IMR-90 (cell line): ENCODE data around the gene MAP1LC3C. TPM values are rescaled to one million over a fixed set of nuclear protein-coding genes. Genes with fewer than 3 reads are reported as not detected.

Source experiments
- ATAC-seq: fragments of 200-7000 bp; cut with Tn5 transposase; 2 replicates; pipeline ENCODE4 v1.9.1; 2020; ENCODE audit warnings: low read depth, mild to moderate bottlenecking, moderate library complexity
- BruUV-seq: library from RNA; stranded (reverse); fragments of 400-500 nt; replicated peaks from 2 replicates; lab custom pipeline; 2021; lab: Mats Ljungman, UMichigan
- CTCF ChIA-PET: fragments of 300-600 bp; formaldehyde crosslinking; extraction: SDS; loops from one replicate; lab custom pipeline; 2021; ENCODE audit warnings: antibody characterized with exemption; lab: Yijun Ruan, JAX
- POLR2A ChIA-PET: fragments of 300-600 bp; sonication (Branson Sonifier 250); formaldehyde crosslinking; loops from one replicate; lab custom pipeline; 2022; ENCODE audit warnings: antibody characterized with exemption; ENCODE audit not compliant: unreplicated experiment; lab: Charles Lee
- DNase-seq: peaks from one replicate; pipeline ENCODE4 v3.0.0; 2013
- H2AFZ ChIP-seq: replicated peaks from 2 replicates; pipeline ENCODE3; 2013; ENCODE audit warnings: low read length, mild to moderate bottlenecking; ENCODE audit not compliant: poor library complexity
- H2AK5ac ChIP-seq: 2 replicates; pipeline ENCODE4 v1.6.1; 2013; ENCODE audit warnings: low read depth, low read length, inconsistent platforms
- H2AK9ac ChIP-seq: replicated peaks from 2 replicates; pipeline ENCODE3; 2013; ENCODE audit warnings: mild to moderate bottlenecking, low read depth, low read length, moderate library complexity; ENCODE audit not compliant: poor library complexity
- H2BK120ac ChIP-seq: 2 replicates; pipeline ENCODE4 v1.6.1; 2013; ENCODE audit warnings: low read depth, low read length, inconsistent platforms
- H2BK15ac ChIP-seq: 3 replicates; pipeline ENCODE4 v1.6.1; 2013; ENCODE audit warnings: low read depth, low read length, inconsistent platforms
- H2BK20ac ChIP-seq: 2 replicates; pipeline ENCODE4 v1.6.1; 2013; ENCODE audit warnings: low read depth, mild to moderate bottlenecking, inconsistent platforms, low read length, moderate library complexity
- H2BK5ac ChIP-seq: 2 replicates; pipeline ENCODE4 v1.6.1; 2013; ENCODE audit warnings: mild to moderate bottlenecking, low read depth, low read length, inconsistent platforms; ENCODE audit not compliant: poor library complexity, severe bottlenecking
- H3K14ac ChIP-seq: replicated peaks from 2 replicates; pipeline ENCODE4 v1.6.1; 2013; ENCODE audit warnings: low read depth, low read length, inconsistent platforms
- H3K18ac ChIP-seq: 2 replicates; pipeline ENCODE4 v1.6.1; 2013; ENCODE audit warnings: low read depth, low read length, control low read depth
- H3K23ac ChIP-seq: 2 replicates; pipeline ENCODE4 v1.6.1; 2013; ENCODE audit warnings: low read depth, low read length, inconsistent platforms
- H3K27ac ChIP-seq: 2 replicates; pipeline ENCODE4 v1.5.1; 2013; ENCODE audit warnings: mild to moderate bottlenecking, control low read depth, low read length; ENCODE audit not compliant: insufficient read depth
- H3K27me3 ChIP-seq: 2 replicates; pipeline ENCODE4 v1.6.1; 2013; ENCODE audit warnings: low read length; ENCODE audit not compliant: control insufficient read depth, insufficient read depth
- H3K36me3 ChIP-seq: 2 replicates; pipeline ENCODE4 v1.6.1; 2013; ENCODE audit warnings: low read length, mixed read lengths; ENCODE audit not compliant: control insufficient read depth, insufficient read depth
- H3K4ac ChIP-seq: 2 replicates; pipeline ENCODE4 v1.6.1; 2013; ENCODE audit warnings: low read depth, low read length, inconsistent platforms
- H3K4me1 ChIP-seq: 2 replicates; pipeline ENCODE4 v1.6.1; 2013; ENCODE audit warnings: low read length, mixed read lengths; ENCODE audit not compliant: control insufficient read depth, insufficient read depth
- H3K4me2 ChIP-seq: 2 replicates; pipeline ENCODE4 v1.6.1; 2013; ENCODE audit warnings: low read depth, mild to moderate bottlenecking, control low read depth, low read length, moderate library complexity
- H3K4me3 ChIP-seq: 2 replicates; pipeline ENCODE4 v1.5.1; 2013; ENCODE audit warnings: low read depth, mild to moderate bottlenecking, control low read depth, low read length, moderate library complexity; ENCODE audit not compliant: insufficient read depth
- H3K56ac ChIP-seq: 2 replicates; pipeline ENCODE4 v1.6.1; 2013; ENCODE audit warnings: low read length, inconsistent platforms; ENCODE audit not compliant: insufficient read depth; ENCODE audit errors: extremely low read depth
- H3K79me1 ChIP-seq, 2 experiments: 2 replicates each; pipeline ENCODE4 v1.6.1; 2013; ENCODE audit warnings: low read length in 2 of 2, inconsistent platforms in 1 of 2, low read depth in 1 of 2
- H3K9ac ChIP-seq: 2 replicates; pipeline ENCODE4 v1.6.1; 2013; ENCODE audit warnings: low read depth, low read length, control low read depth
- H3K9me1 ChIP-seq: 2 replicates; pipeline ENCODE4 v1.6.1; 2013; ENCODE audit warnings: low read length, inconsistent platforms; ENCODE audit not compliant: insufficient read depth
- H3K9me3 ChIP-seq: 2 replicates; pipeline ENCODE4 v1.6.1; 2013; ENCODE audit warnings: low read length; ENCODE audit not compliant: control insufficient read depth, insufficient read depth
- H4K20me1 ChIP-seq: 2 replicates; pipeline ENCODE4 v1.6.1; 2013; ENCODE audit warnings: low read length, inconsistent platforms; ENCODE audit not compliant: insufficient read depth
- H4K5ac ChIP-seq: 2 replicates; pipeline ENCODE4 v1.6.1; 2013; ENCODE audit warnings: mild to moderate bottlenecking, low read depth, low read length, control low read depth
- H4K8ac ChIP-seq, 2 experiments: 2 replicates each; pipeline ENCODE4 v1.6.1; 2013; ENCODE audit warnings: low read depth in 2 of 2, low read length in 2 of 2, control low read depth in 1 of 2, inconsistent platforms in 1 of 2
- H4K91ac ChIP-seq: 2 replicates; pipeline ENCODE4 v1.6.1; 2013; ENCODE audit warnings: low read depth, low read length, inconsistent platforms; ENCODE audit not compliant: insufficient read depth
- BHLHE40 ChIP-seq: fragments of 150-350 bp; IDR thresholded peaks from 2 replicates; pipeline ENCODE4 v1.6.1; 2016; ENCODE audit warnings: mild to moderate bottlenecking, low read depth, low read length
- CEBPB ChIP-seq: IDR thresholded peaks from 2 replicates; pipeline ENCODE4 v1.6.1; 2012; ENCODE audit warnings: low read depth, low read length, improper control_type of control experiment
- CHD1 ChIP-seq: IDR thresholded peaks from 2 replicates; pipeline ENCODE4 v1.6.1; 2012; ENCODE audit warnings: low read depth, low read length, improper control_type of control experiment
- FOS ChIP-seq: fragments of 150-350 bp; IDR thresholded peaks from 2 replicates; pipeline ENCODE4 v1.6.1; 2016; ENCODE audit warnings: low read depth, low read length
- MAFK ChIP-seq: IDR thresholded peaks from 2 replicates; pipeline ENCODE4 v1.6.1; 2012; ENCODE audit warnings: low read depth, low read length, improper control_type of control experiment
- MAZ ChIP-seq: IDR thresholded peaks from 2 replicates; pipeline ENCODE4 v1.6.1; 2012; ENCODE audit warnings: low read depth, mild to moderate bottlenecking, low read length, improper control_type of control experiment, moderate library complexity, borderline replicate concordance
- MXI1 ChIP-seq: IDR thresholded peaks from 2 replicates; pipeline ENCODE4 v1.6.1; 2012; ENCODE audit warnings: low read depth, mild to moderate bottlenecking, low read length, moderate library complexity, borderline replicate concordance
- NFE2L2 ChIP-seq: fragments of 150-350 bp; IDR thresholded peaks from 2 replicates; pipeline ENCODE4 v1.6.1; 2016; ENCODE audit warnings: low read depth, mild to moderate bottlenecking, low read length
- POLR2A ChIP-seq: IDR thresholded peaks from 2 replicates; pipeline ENCODE4 v1.6.1; 2012; ENCODE audit warnings: mild to moderate bottlenecking, low read depth, low read length
- RAD21 ChIP-seq: IDR thresholded peaks from 2 replicates; pipeline ENCODE4 v1.6.1; 2012; ENCODE audit warnings: low read length, improper control_type of control experiment
- RCOR1 ChIP-seq: IDR thresholded peaks from 2 replicates; pipeline ENCODE4 v1.6.1; 2012; ENCODE audit warnings: mild to moderate bottlenecking, low read length, improper control_type of control experiment; ENCODE audit not compliant: insufficient replicate concordance
- RFX5 ChIP-seq: IDR thresholded peaks from 2 replicates; pipeline ENCODE4 v1.8.0; 2012; ENCODE audit warnings: low read depth, mild to moderate bottlenecking, low read length, moderate library complexity
- SMC3 ChIP-seq: fragments of 150-350 bp; IDR thresholded peaks from 2 replicates; pipeline ENCODE4 v1.6.1; 2016; ENCODE audit warnings: low read depth, mild to moderate bottlenecking, antibody characterized with exemption, low read length, moderate library complexity
- WGBS, 2 experiments: methylation state at CpG; one replicate each; pipeline versions ENCODE4 v1.1.5 to v1.1.7; 2013; ENCODE audit warnings: missing lambda C conversion rate in 2 of 2; ENCODE audit not compliant: insufficient read length in 1 of 2; ENCODE audit errors: extremely low coverage in 2 of 2; 5-methylcytosine and 5-hydroxymethylcytosine counted together
- dilution Hi-C: fragments of 300-500 bp; cut with HindIII; formaldehyde crosslinking; loops from one replicate; pipeline ENCODE4 v1.14.3; 2018; ENCODE audit warnings: low sequenced_read_pairs; ENCODE audit not compliant: unreplicated experiment
- in situ Hi-C: fragments of 300-500 bp; cut with MboI; formaldehyde crosslinking; loops from 3 replicates; pipeline ENCODE4 v1.14.3; 2019; ENCODE audit warnings: low sequenced_read_pairs, inconsistent platforms, mixed read lengths
- intact Hi-C: fragments of 100-400 bp; cut with micrococcal nuclease; formaldehyde crosslinking; loops from 2 replicates; pipeline ENCODE4 v1.10.0; 2022
- polyA plus RNA-seq, 3 experiments: library from polyadenylated mRNA; depleted of rRNA; stranded (reverse); fragments of >200 nt; gene quantifications; 2 replicates each; pipeline ENCODE4 v1.2.3, GENCODE V29; 2012; ENCODE audit warnings: low replicate concordance in 1 of 3
- total RNA-seq: library from RNA; depleted of rRNA; stranded (reverse); fragments of >200 nt; gene quantifications from 2 replicates; pipeline ENCODE4 v1.2.3, GENCODE V29; 2012
- TF ChIP-seq, protein P1 (sequence below): fragments of 150-350 bp; IDR thresholded peaks from 2 replicates; pipeline ENCODE4 v1.6.1; 2017; ENCODE audit warnings: mild to moderate bottlenecking, antibody characterized with exemption, low read length, low read depth
- TF ChIP-seq, protein P2 (sequence below): fragments of 150-350 bp; IDR thresholded peaks from 2 replicates; pipeline ENCODE4 v1.6.1; 2016; ENCODE audit warnings: low read depth, mild to moderate bottlenecking, low read length, moderate library complexity, borderline replicate concordance
- TF ChIP-seq, protein P3 (sequence below): conservative IDR thresholded peaks from 2 replicates; pipeline ENCODE4 v1.5.1; 2012; ENCODE audit warnings: mild to moderate bottlenecking, low read depth, low read length, improper control_type of control experiment

The MAP1LC3C gene
- total and polyA plus RNA-seq, 2 of the 4 experiments (the other 2 are of a cell fraction) = under 0.01 TPM; not detected in 1

DNA sequence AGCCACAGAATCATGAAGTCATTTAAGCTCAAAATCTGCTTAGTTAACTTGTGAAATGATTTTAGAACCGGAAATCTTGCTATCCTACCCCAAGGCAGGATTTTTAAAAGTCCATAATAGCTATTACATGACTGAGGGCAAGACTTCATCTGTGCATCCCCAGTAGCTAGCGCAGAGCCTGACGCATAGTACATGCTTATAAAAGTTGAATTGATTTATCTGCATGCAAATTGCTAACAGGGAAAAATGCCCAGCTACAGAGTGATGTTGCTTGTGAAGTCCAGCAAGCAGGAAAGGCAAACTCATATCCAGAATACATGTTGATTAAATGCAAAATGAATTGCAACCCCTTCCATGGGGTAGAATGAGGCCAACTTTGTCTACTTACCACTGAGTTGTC is 8.1 kb upstream of the MAP1LC3C start:
- no TSS peak for BruUV-seq
- in situ Hi-C loops = no loop called here
- Histone ChIP-seq H3K9me1 (no peaks in the 10 kb centered on the region), H4K91ac (no peak overlapping the region), H4K20me1 (no peaks in the 10 kb centered on the region), H2AK9ac (no peak overlapping the region), H4K5ac (no peak overlapping the region), H3K9me3 (no peaks in the 10 kb centered on the region; the same call in 1 of the 2 replicates), H3K27me3 (no peaks in the 10 kb centered on the region), H3K4me3 (no peak overlapping the region), H3K4ac (no peak overlapping the region), H2BK5ac (no peak overlapping the region), H2BK20ac (no peak overlapping the region), H2AFZ (no peak overlapping the region), H3K9ac (no peak overlapping the region), H3K79me1 (no peaks in the 10 kb centered on the region), H3K27ac (no peak overlapping the region), H3K18ac (no peak overlapping the region), H4K8ac (no peak overlapping the region), H3K4me1 (no peaks in the 10 kb centered on the region), H2BK15ac (no peak overlapping the region), H3K14ac (no peak overlapping the region), H3K4me2 (no peak overlapping the region), H3K23ac (no peak overlapping the region), H2BK120ac (no peak overlapping the region), H2AK5ac (no peak overlapping the region), H3K56ac (no peak overlapping the region), H3K36me3 (no peaks in the 10 kb centered on the region)
- ATAC-seq = no peak
- CTCF ChIA-PET = interaction anchor here (1.8 kb wide), 1 partner anchor 9 kb away, joined by 8 read pairs; the partner anchor contains the start of gene MAP1LC3C
- no CpG with 5 or more reads among the region's 3 CpGs for WGBS, 2 experiments
- intact Hi-C loops = no loop called here
- dilution Hi-C loops = no loop called here
- POLR2A ChIA-PET = no interaction called here
- no peak for DNase-seq
- TF ChIP-seq SMC3 (no peak), RCOR1 (no peak), CEBPB (no peak), CHD1 (no peak), RAD21 (no peak), MAZ (no peak), BHLHE40 (no peak), MXI1 (no peak), POLR2A (no peak), MAFK (no peak), NFE2L2 (no peak), RFX5 (no peak), FOS (no peak)
- TF ChIP-seq, protein P1, sequence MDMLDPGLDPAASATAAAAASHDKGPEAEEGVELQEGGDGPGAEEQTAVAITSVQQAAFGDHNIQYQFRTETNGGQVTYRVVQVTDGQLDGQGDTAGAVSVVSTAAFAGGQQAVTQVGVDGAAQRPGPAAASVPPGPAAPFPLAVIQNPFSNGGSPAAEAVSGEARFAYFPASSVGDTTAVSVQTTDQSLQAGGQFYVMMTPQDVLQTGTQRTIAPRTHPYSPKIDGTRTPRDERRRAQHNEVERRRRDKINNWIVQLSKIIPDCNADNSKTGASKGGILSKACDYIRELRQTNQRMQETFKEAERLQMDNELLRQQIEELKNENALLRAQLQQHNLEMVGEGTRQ = no peak
- TF ChIP-seq, protein P2, sequence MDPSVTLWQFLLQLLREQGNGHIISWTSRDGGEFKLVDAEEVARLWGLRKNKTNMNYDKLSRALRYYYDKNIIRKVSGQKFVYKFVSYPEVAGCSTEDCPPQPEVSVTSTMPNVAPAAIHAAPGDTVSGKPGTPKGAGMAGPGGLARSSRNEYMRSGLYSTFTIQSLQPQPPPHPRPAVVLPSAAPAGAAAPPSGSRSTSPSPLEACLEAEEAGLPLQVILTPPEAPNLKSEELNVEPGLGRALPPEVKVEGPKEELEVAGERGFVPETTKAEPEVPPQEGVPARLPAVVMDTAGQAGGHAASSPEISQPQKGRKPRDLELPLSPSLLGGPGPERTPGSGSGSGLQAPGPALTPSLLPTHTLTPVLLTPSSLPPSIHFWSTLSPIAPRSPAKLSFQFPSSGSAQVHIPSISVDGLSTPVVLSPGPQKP = no peak
- TF ChIP-seq, protein P3, sequence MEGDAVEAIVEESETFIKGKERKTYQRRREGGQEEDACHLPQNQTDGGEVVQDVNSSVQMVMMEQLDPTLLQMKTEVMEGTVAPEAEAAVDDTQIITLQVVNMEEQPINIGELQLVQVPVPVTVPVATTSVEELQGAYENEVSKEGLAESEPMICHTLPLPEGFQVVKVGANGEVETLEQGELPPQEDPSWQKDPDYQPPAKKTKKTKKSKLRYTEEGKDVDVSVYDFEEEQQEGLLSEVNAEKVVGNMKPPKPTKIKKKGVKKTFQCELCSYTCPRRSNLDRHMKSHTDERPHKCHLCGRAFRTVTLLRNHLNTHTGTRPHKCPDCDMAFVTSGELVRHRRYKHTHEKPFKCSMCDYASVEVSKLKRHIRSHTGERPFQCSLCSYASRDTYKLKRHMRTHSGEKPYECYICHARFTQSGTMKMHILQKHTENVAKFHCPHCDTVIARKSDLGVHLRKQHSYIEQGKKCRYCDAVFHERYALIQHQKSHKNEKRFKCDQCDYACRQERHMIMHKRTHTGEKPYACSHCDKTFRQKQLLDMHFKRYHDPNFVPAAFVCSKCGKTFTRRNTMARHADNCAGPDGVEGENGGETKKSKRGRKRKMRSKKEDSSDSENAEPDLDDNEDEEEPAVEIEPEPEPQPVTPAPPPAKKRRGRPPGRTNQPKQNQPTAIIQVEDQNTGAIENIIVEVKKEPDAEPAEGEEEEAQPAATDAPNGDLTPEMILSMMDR = no peak
